A673 (cell line): ENCODE data around the gene KCNAB2. TPM values are rescaled to one million over a fixed set of nuclear protein-coding genes. Genes with fewer than 3 reads are reported as not detected.

ENCODE experiments used
- BruUV-seq: library from RNA; stranded (reverse); fragments of 400-500 nt; replicated peaks from 2 replicates; lab custom pipeline; 2021; lab: Mats Ljungman, UMichigan
- CTCF ChIA-PET: fragments of 300-600 bp; sonication (Branson Sonifier 250); formaldehyde crosslinking; loops from one replicate; lab custom pipeline; 2022; ENCODE audit warnings: antibody characterized with exemption; lab: Charles Lee
- POLR2A ChIA-PET: fragments of 300-600 bp; sonication (Branson Sonifier 250); formaldehyde crosslinking; loops from one replicate; lab custom pipeline; 2022; ENCODE audit warnings: antibody characterized with exemption; ENCODE audit not compliant: low non-redundant PET; lab: Charles Lee
- DNase-seq: peaks from one replicate; pipeline ENCODE4 v3.0.0-alpha.2; 2015; ENCODE audit warnings: low spot score
- H3K27ac ChIP-seq: fragments of 200-600 bp; sonication (generic); 2 replicates; pipeline ENCODE4 v1.5.1; 2016; ENCODE audit warnings: mixed run types, low read depth, mild to moderate bottlenecking, mixed read lengths, antibody characterized with exemption, low read length; ENCODE audit not compliant: poor library complexity, severe bottlenecking
- H3K27me3 ChIP-seq: fragments of 200-600 bp; sonication (generic); replicated peaks from 2 replicates; pipeline ENCODE4 v1.6.1; 2017; ENCODE audit warnings: mixed run types, low read depth, mild to moderate bottlenecking, mixed read lengths, antibody characterized with exemption, low read length; ENCODE audit not compliant: insufficient read depth, poor library complexity
- H3K36me3 ChIP-seq: fragments of 200-600 bp; sonication (generic); 2 replicates; pipeline ENCODE4 v1.6.1; 2016; ENCODE audit warnings: mixed run types, mild to moderate bottlenecking, mixed read lengths, antibody characterized with exemption, low read length; ENCODE audit not compliant: insufficient read depth, poor library complexity, severe bottlenecking
- H3K4me1 ChIP-seq: fragments of 200-600 bp; sonication (generic); 2 replicates; pipeline ENCODE4 v1.6.1; 2017; ENCODE audit warnings: mixed run types, mild to moderate bottlenecking, mixed read lengths, antibody characterized with exemption, low read length; ENCODE audit not compliant: insufficient read depth, poor library complexity, severe bottlenecking
- H3K4me3 ChIP-seq: fragments of 200-600 bp; sonication (generic); 2 replicates; pipeline ENCODE4 v1.5.1; 2016; ENCODE audit warnings: low read depth, mixed run types, mild to moderate bottlenecking, mixed read lengths, low read length; ENCODE audit not compliant: poor library complexity, severe bottlenecking
- H3K9me3 ChIP-seq: fragments of 200-600 bp; sonication (generic); 2 replicates; pipeline ENCODE4 v1.6.1; 2016; ENCODE audit warnings: mixed run types, low read depth, mild to moderate bottlenecking, mixed read lengths, antibody characterized with exemption, low read length; ENCODE audit not compliant: poor library complexity, severe bottlenecking
- CTCF ChIP-seq: fragments of 300-800, 200-600 bp; sonication (generic); conservative IDR thresholded peaks from 2 replicates; pipeline ENCODE4 v1.5.1; 2017; ENCODE audit warnings: low read depth, mild to moderate bottlenecking, antibody characterized with exemption, low read length, moderate library complexity, mixed read lengths
- EZH2 ChIP-seq: fragments of 200-600 bp; sonication (generic); IDR thresholded peaks from 2 replicates; pipeline ENCODE4 v1.6.1; 2017; ENCODE audit warnings: borderline replicate concordance, low read depth, mild to moderate bottlenecking, mixed read lengths, antibody characterized with exemption, low read length; ENCODE audit not compliant: poor library complexity, severe bottlenecking
- intact Hi-C: fragments of 100-400 bp; cut with micrococcal nuclease; formaldehyde crosslinking; loops from one replicate; pipeline ENCODE4 v1.10.0; 2022; ENCODE audit not compliant: unreplicated experiment
- total RNA-seq: library from RNA; stranded (reverse); gene quantifications from 2 replicates; pipeline ENCODE4 v1.2.3, GENCODE V29; 2021

Gene KCNAB2
- total RNA-seq, 1 experiment from 2014 or later: 6.4 TPM

DNA sequence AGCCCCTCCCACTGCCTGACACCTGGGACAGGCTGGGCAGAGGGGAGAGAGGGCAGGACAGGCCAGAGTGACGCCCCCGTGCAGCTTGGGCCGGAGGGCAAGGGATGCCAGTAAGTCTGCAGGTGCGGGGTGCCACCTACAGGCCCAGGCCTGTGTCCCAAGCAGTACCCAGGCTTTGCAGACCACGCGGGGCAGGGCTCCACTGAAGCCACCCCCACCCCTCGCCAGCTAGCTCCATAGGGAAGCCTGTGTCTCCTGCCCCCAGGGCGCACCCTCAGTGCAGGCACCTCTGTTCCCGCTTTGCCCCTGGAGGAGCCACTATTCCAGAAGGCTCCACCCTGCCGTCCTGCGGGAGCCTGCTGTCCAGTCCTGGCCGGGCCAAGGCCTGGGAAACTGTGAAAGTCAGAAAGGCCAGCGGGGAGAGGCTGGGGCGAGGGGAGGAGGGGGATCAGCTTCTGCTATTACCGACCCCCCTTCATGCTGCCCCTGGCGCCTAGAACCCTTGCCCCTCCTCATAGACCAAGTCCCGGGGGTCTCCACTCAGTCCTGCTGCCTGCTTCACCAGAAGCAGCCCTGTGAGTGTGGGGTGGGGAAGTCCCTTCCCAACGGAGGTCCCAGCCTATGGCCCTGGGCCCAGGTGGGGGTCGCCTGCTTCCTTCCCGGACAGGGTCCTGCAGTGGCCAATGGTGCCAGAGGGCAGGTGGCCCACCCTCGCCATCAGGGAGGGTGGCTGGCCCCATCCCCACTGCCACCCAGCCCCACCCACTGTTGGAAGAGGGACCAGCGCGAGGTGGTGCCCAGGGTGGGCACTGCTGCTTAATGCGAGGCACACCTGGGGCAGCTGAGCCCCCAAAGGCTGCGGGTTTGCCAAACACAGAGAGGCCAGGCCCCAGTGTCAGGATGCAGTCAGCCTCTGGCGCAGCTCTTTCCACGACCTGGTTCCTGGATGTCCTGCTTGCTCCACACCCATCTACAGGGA is 54.4 kb downstream of the KCNAB2 start:
- H3K27ac ChIP-seq: no peak overlapping the region
- POLR2A ChIA-PET: interaction anchor here (0.5 kb wide), 1 partner anchor 114 kb away, joined by 3 read pairs; no protein-coding TSS in a partner anchor
- CTCF ChIA-PET: interaction anchor here (0.6 kb wide), 1 partner anchor 14 kb away, joined by 3 read pairs; no protein-coding TSS in a partner anchor
- no TSS peak for BruUV-seq
- H3K9me3 ChIP-seq: no peaks in the 10 kb centered on the region
- intact Hi-C loops: no loop called here
- no peaks in the 10 kb centered on the region for H3K27me3 ChIP-seq
- H3K4me3 ChIP-seq: no peak overlapping the region
- no peaks in the 10 kb centered on the region for H3K4me1 ChIP-seq
- TF ChIP-seq CTCF (no peak), EZH2 (no peak)
- DNase-seq: no peak
- no peaks in the 10 kb centered on the region for H3K36me3 ChIP-seq

DNA sequence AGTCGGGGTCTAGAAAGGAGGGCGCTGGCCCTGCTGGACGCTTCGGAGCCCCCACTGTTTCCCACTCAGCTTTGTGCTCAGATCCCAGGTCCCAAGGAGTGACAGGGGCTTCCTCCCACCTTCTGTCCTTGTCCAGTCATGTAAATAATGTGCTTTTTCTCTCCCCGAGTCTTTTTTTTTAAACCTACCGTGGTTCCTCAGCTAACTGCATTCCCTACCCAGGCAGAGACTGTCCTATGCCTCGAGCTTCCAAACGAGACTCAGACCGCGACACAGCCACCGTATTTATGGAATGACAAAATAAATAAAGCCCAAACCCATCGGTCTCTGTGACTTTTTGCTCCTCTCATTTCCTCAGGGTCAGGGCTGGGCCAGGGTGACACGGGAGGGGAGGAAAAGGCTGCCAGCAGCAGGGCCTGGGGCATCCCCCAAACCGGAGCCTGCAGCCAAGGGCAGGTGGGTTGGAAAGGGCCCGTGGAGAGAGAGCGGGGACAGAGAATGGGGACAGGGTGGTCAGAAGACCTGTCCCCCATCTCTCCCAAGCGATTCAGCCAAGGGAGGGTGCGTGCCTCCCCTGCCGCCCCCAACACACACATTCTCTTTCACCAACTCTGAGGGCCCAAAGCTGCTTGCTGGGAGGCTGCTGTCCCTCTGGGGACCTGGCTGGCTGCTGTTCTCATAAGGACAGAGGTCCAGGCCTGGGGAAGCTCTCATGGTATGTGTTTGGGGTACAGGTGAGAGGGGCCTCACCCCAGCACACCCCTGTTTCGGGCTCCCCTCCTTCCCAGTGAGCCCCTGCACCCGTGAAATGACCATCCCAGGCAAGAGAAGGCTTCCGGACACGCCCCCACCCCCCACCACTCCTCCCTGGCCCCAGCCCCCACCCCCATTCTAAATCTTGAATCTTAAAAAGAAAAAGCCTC is 55.4 kb downstream of the KCNAB2 start:
- no peak for TF ChIP-seq EZH2
- TF ChIP-seq CTCF: no peak
- no peaks in the 10 kb centered on the region for H3K4me1 ChIP-seq
- no peaks in the 10 kb centered on the region for H3K27me3 ChIP-seq
- CTCF ChIA-PET: no interaction called here
- POLR2A ChIA-PET: no interaction called here
- no peaks in the 10 kb centered on the region for H3K36me3 ChIP-seq
- no peak overlapping the region for H3K27ac ChIP-seq
- intact Hi-C loops: no loop called here
- H3K9me3 ChIP-seq: no peaks in the 10 kb centered on the region
- BruUV-seq: no TSS peak
- no peak for DNase-seq
- H3K4me3 ChIP-seq: no peak overlapping the region

DNA sequence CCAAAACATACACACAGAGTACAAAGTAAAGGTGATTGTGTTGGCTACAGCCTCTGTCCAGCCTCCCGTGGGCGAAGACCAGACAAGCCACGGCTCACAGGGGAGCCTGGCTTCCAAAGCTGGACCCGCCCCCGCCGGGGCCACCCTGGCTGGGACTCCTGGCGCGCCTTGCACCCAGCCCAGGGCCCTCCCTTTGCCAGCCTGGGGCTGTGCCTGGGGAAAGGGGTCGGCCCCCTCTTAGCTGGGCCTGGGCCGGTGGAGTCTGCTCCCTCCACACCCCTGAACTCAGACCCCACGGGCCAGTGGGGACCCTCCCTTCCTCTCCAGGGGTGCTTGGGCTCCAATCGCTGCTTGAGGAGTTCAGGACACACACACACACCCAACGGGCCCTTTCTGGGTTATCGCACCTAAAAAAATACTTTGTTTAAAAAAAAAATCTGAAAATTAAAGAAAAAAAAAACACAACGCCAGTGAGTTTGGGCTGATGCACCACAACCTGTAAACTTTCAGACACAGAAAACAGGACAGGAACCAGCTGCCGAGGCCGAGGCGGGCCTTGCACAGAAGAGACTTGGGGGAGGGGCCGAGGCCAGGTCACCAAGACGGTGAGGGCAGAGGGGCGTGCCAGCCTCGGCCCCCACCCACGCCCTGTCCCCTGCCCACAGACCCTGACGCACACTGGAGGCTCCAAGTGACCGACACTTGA is 56.3 kb downstream of the KCNAB2 start:
- no peaks in the 10 kb centered on the region for H3K4me1 ChIP-seq
- no TSS peak for BruUV-seq
- ChIA-PET POLR2A (no interaction called here), CTCF (no interaction called here)
- H3K27me3 ChIP-seq: no peaks in the 10 kb centered on the region
- H3K9me3 ChIP-seq: no peaks in the 10 kb centered on the region
- H3K27ac ChIP-seq: no peak overlapping the region
- DNase-seq: no peak
- no peaks in the 10 kb centered on the region for H3K36me3 ChIP-seq
- intact Hi-C loops: no loop called here
- TF ChIP-seq EZH2: no peak
- TF ChIP-seq CTCF: no peak
- no peak overlapping the region for H3K4me3 ChIP-seq
